GM23338 (cell line): ENCODE data around the gene RIGI. TPM values are rescaled to one million over a fixed set of nuclear protein-coding genes. Genes with fewer than 3 reads are reported as not detected.
A peak's percentile ranks its signal among the peaks of the same experiment; 100 is the strongest.
"Not testable (repeated sequence)": the region's sequence is repeated elsewhere in the genome, so short reads cannot be mapped to it uniquely, and the experiment has no call there.

Experiments used
- ATAC-seq: fragments of 200-7000 bp; cut with Tn5 transposase; 3 replicates; pipeline ENCODE4 v1.9.1; 2020
- DNase-seq: peaks from one replicate; pipeline ENCODE4 v3.0.0-alpha.2; 2015; ENCODE audit warnings: low spot score
- H2AFZ ChIP-seq: fragments of 200-600 bp; sonication (generic); 2 replicates; pipeline ENCODE4 v1.8.0; 2016; ENCODE audit warnings: antibody characterized with exemption, mild to moderate bottlenecking, moderate library complexity
- H3F3A ChIP-seq: fragments of 200-600 bp; sonication (generic); replicated peaks from 2 replicates; pipeline ENCODE4 v1.8.0; 2017; ENCODE audit warnings: antibody characterized with exemption, mixed run types, low read depth
- H3K27ac ChIP-seq: fragments of 200-600 bp; sonication (generic); 2 replicates; pipeline ENCODE4 v1.6.1; 2016; ENCODE audit warnings: low read depth
- H3K27me3 ChIP-seq: fragments of 200-600 bp; sonication (generic); 2 replicates; pipeline ENCODE4 v1.8.0; 2016; ENCODE audit warnings: mild to moderate bottlenecking, mixed run types, moderate library complexity; ENCODE audit not compliant: insufficient read depth
- H3K36me3 ChIP-seq: fragments of 200-600 bp; sonication (generic); 2 replicates; pipeline ENCODE4 v1.8.0; 2016; ENCODE audit warnings: mild to moderate bottlenecking; ENCODE audit not compliant: insufficient read depth
- H3K4me1 ChIP-seq: fragments of 200-600 bp; sonication (generic); 2 replicates; pipeline ENCODE4 v1.8.0; 2016; ENCODE audit warnings: mild to moderate bottlenecking, moderate library complexity; ENCODE audit not compliant: insufficient read depth
- H3K4me2 ChIP-seq: fragments of 200-600 bp; sonication (generic); 2 replicates; pipeline ENCODE4 v1.7.1; 2017; ENCODE audit warnings: mixed run types
- H3K4me3 ChIP-seq: fragments of 200-600 bp; sonication (generic); 2 replicates; pipeline ENCODE4 v1.6.1; 2016; ENCODE audit warnings: mixed run types
- H3K79me2 ChIP-seq: fragments of 200-600 bp; sonication (generic); replicated peaks from 2 replicates; pipeline ENCODE4 v1.8.0; 2017; ENCODE audit warnings: mild to moderate bottlenecking; ENCODE audit not compliant: insufficient read depth
- H3K9me2 ChIP-seq: fragments of 200-600 bp; sonication (generic); 2 replicates; pipeline ENCODE4 v1.8.0; 2017; ENCODE audit not compliant: insufficient read depth
- H4K20me1 ChIP-seq: fragments of 200-600 bp; sonication (generic); replicated peaks from 2 replicates; pipeline ENCODE4 v1.8.0; 2017; ENCODE audit warnings: mild to moderate bottlenecking; ENCODE audit not compliant: insufficient read depth
- H3K27ac Mint-ChIP-seq: 2 replicates; pipeline ENCODE4 v1.8.0; 2020; ENCODE audit warnings: inconsistent platforms, mild to moderate bottlenecking, moderate library complexity, mixed read lengths
- H3K27me3 Mint-ChIP-seq: 3 replicates; pipeline ENCODE4 v1.8.0; 2022; ENCODE audit warnings: low read depth, mild to moderate bottlenecking, moderate library complexity, mixed read lengths, inconsistent platforms; ENCODE audit not compliant: insufficient read depth, poor library complexity
- H3K36me3 Mint-ChIP-seq: 3 replicates; pipeline ENCODE4 v1.8.0; 2021; ENCODE audit warnings: low read depth, mild to moderate bottlenecking, inconsistent platforms, moderate library complexity, mixed read lengths
- H3K4me1 Mint-ChIP-seq: 3 replicates; pipeline ENCODE4 v1.8.0; 2020; ENCODE audit warnings: mild to moderate bottlenecking, inconsistent platforms, mixed read lengths
- H3K4me3 Mint-ChIP-seq: 3 replicates; pipeline ENCODE4 v1.8.0; 2021; ENCODE audit warnings: moderate library complexity, mild to moderate bottlenecking, inconsistent platforms, mixed read lengths
- H3K9me3 Mint-ChIP-seq: 3 replicates; pipeline ENCODE4 v1.8.0; 2020; ENCODE audit warnings: moderate library complexity, mild to moderate bottlenecking, inconsistent platforms, mixed read lengths
- CREB1 ChIP-seq: fragments of 250-450 bp; sonication (Bioruptor Pico); IDR thresholded peaks from 2 replicates; pipeline ENCODE4 v1.5.0; 2020; ENCODE audit warnings: low read depth, mild to moderate bottlenecking, moderate library complexity
- EZH2phosphoT487 ChIP-seq: fragments of 200-600 bp; sonication (generic); IDR thresholded peaks from one replicate; pipeline ENCODE4 v1.8.1; 2018; ENCODE audit warnings: antibody characterized with exemption; ENCODE audit not compliant: unreplicated experiment
- JUNB ChIP-seq: IDR thresholded peaks from one replicate; pipeline ENCODE4 v1.6.1; 2016; ENCODE audit warnings: antibody characterized with exemption; ENCODE audit not compliant: unreplicated experiment
- POLR2AphosphoS5 ChIP-seq: IDR thresholded peaks from 2 replicates; pipeline ENCODE4 v1.6.1; 2016; ENCODE audit warnings: antibody characterized with exemption, low read depth
- REST ChIP-seq: IDR thresholded peaks from one replicate; pipeline ENCODE4 v1.6.1; 2018; ENCODE audit warnings: antibody characterized with exemption; ENCODE audit not compliant: unreplicated experiment
- STAT1 ChIP-seq: IDR thresholded peaks from one replicate; pipeline ENCODE4 v1.6.1; 2016; ENCODE audit warnings: antibody characterized with exemption; ENCODE audit not compliant: unreplicated experiment
- ZNF114 ChIP-seq: fragments of 250-450 bp; sonication (Bioruptor Pico); IDR thresholded peaks from 2 replicates; pipeline ENCODE4 v1.5.0; 2020; ENCODE audit warnings: mild to moderate bottlenecking, moderate library complexity
- ZNF331 ChIP-seq: fragments of 250-450 bp; sonication (Bioruptor Pico); IDR thresholded peaks from 2 replicates; pipeline ENCODE4 v1.5.0; 2020; ENCODE audit warnings: low read depth, mild to moderate bottlenecking, moderate library complexity
- polyA plus RNA-seq: library from polyadenylated mRNA; unstranded; fragments of >200 nt; fragmentation: Nextera tagmentation; extraction: Ambion mirVana; gene quantifications from 2 replicates; pipeline ENCODE4 v1.2.1, GENCODE V29; 2016
- total RNA-seq: library from RNA; depleted of rRNA; stranded (reverse); fragments of >200 nt; shearing (Covaris generic); gene quantifications from 2 replicates; pipeline ENCODE4 v1.2.3, GENCODE V29; 2014
- TF ChIP-seq, protein P1 (sequence below), 2 experiments: fragments of 200-600 bp in 1 of 2; sonication (generic) in 1 of 2; conservative IDR thresholded peaks; 2 replicates each; pipeline versions ENCODE4 v1.5.1 to v1.6.1; 2016 to 2017; ENCODE audit warnings: antibody characterized with exemption in 2 of 2, low read depth in 2 of 2, mild to moderate bottlenecking in 2 of 2, moderate library complexity in 1 of 2

The RIGI gene
- total and polyA plus RNA-seq, 2 experiments from 2014 or later = 14.2 to 14.7 TPM

- TF ChIP-seq ZNF331 (CRISPR knock-in tag) = no peak
- TF ChIP-seq EZH2phosphoT487 = no peak
- no peak for TF ChIP-seq ZNF114 (CRISPR knock-in tag)
- no peak for TF ChIP-seq POLR2AphosphoS5
- no peak for TF ChIP-seq REST
- Mint-ChIP-seq H3K27me3 (peaks cover 7% of the 10 kb centered on the region), H3K4me3 (peak overlapping the region; percentile 89), H3K9me3 (peaks cover 24% of the 10 kb centered on the region; the same call in 2 of the 3 replicates), H3K36me3 (peaks cover 34% of the 10 kb centered on the region), H3K4me1 (peaks cover 18% of the 10 kb centered on the region), H3K27ac (peak overlapping the region; percentile 85; the same call in 1 of the 2 replicates)
- peaks cover 13% of the 10 kb centered on the region for H3K4me1 ChIP-seq
- no peaks in the 10 kb centered on the region for H4K20me1 ChIP-seq
- peak overlapping the region; percentile 80 for H2AFZ ChIP-seq
- H3F3A ChIP-seq = no peaks in the 10 kb centered on the region
- H3K4me2 ChIP-seq = peak overlapping the region; percentile 88
- peak overlapping the region; percentile 88 for H3K4me3 ChIP-seq
- no peaks in the 10 kb centered on the region for H3K9me2 ChIP-seq
- DNase-seq (peak; percentile 67), ATAC-seq (peak; percentile 54)
- H3K36me3 ChIP-seq = peaks cover 4% of the 10 kb centered on the region
- peak overlapping the region; percentile 90 for H3K27ac ChIP-seq
- H3K79me2 ChIP-seq = peaks cover 35% of the 10 kb centered on the region
- no peaks in the 10 kb centered on the region for H3K27me3 ChIP-seq
Observed at GRCh38 chr9:32524892-32525708, 896 bp downstream of the RIGI start.

GRCh38 chr9:32524558-32524891, 1.5 kb downstream of the RIGI start:
- Mint-ChIP-seq H3K4me3 (peak overlapping the region; percentile 89), H3K9me3 (peaks cover 29% of the 10 kb centered on the region; the same call in 2 of the 3 replicates), H3K36me3 (peaks cover 38% of the 10 kb centered on the region), H3K4me1 (peaks cover 18% of the 10 kb centered on the region)
- Histone ChIP-seq H3K4me1 (peaks cover 13% of the 10 kb centered on the region), H3K79me2 (peaks cover 39% of the 10 kb centered on the region), H3K4me3 (peak overlapping the region; percentile 88), H3K4me2 (peak overlapping the region; percentile 88), H3K27ac (peak overlapping the region; percentile 3; the same call in 1 of the 2 replicates)
- not testable (repeated sequence) for H3F3A ChIP-seq, H4K20me1 ChIP-seq, DNase-seq, H3K27me3 ChIP-seq, H2AFZ ChIP-seq, H3K9me2 ChIP-seq, H3K27ac Mint-ChIP-seq, ATAC-seq, H3K27me3 Mint-ChIP-seq, H3K36me3 ChIP-seq

DNA sequence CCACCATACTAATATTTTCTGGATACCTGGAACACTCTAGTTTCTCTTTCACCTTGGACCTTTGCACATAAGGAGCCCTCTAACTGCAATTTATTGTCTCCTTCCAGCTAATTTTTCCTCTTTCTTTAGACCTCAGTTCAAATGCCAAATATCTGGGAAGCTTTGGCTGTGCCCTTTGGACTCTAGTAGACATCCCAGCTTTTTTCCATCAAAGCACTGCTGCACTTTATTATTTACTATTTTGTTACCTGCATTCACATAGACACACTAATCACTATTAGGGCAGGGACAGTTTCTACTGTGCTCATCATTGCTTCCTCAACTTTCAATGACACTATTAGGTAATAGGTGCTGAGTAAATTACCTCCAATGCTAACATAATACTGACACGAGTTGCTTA, 2.1 kb downstream of the RIGI start:
- Mint-ChIP-seq H3K9me3 (peaks cover 33% of the 10 kb centered on the region), H3K36me3 (peaks cover 43% of the 10 kb centered on the region), H3K4me3 (no peak overlapping the region), H3K27ac (no peak overlapping the region), H3K27me3 (peaks cover 7% of the 10 kb centered on the region), H3K4me1 (peaks cover 18% of the 10 kb centered on the region)
- Histone ChIP-seq H4K20me1 (no peaks in the 10 kb centered on the region), H3F3A (no peaks in the 10 kb centered on the region), H3K9me2 (no peaks in the 10 kb centered on the region), H2AFZ (no peak overlapping the region), H3K4me3 (no peak overlapping the region; the same call in 1 of the 2 replicates), H3K27ac (no peak overlapping the region), H3K27me3 (no peaks in the 10 kb centered on the region), H3K4me1 (peaks cover 13% of the 10 kb centered on the region), H3K4me2 (peak overlapping the region; percentile 48; the same call in 1 of the 2 replicates), H3K36me3 (peaks cover 14% of the 10 kb centered on the region), H3K79me2 (peaks cover 45% of the 10 kb centered on the region)
- ATAC-seq = no peak
- no peak for DNase-seq
- no peak for TF ChIP-seq CREB1 (CRISPR knock-in tag)
- TF ChIP-seq STAT1 = no peak
- TF ChIP-seq, protein P1, sequence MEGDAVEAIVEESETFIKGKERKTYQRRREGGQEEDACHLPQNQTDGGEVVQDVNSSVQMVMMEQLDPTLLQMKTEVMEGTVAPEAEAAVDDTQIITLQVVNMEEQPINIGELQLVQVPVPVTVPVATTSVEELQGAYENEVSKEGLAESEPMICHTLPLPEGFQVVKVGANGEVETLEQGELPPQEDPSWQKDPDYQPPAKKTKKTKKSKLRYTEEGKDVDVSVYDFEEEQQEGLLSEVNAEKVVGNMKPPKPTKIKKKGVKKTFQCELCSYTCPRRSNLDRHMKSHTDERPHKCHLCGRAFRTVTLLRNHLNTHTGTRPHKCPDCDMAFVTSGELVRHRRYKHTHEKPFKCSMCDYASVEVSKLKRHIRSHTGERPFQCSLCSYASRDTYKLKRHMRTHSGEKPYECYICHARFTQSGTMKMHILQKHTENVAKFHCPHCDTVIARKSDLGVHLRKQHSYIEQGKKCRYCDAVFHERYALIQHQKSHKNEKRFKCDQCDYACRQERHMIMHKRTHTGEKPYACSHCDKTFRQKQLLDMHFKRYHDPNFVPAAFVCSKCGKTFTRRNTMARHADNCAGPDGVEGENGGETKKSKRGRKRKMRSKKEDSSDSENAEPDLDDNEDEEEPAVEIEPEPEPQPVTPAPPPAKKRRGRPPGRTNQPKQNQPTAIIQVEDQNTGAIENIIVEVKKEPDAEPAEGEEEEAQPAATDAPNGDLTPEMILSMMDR (conservative IDR thresholded peaks at IDR 0.05; ENCODE audit: low read depth in 2 of 2) = no peak
- TF ChIP-seq JUNB = no peak
- TF ChIP-seq ZNF114 (CRISPR knock-in tag) = no peak
